Bronchial epithelial cell (primary cell): ENCODE results near the gene CLASP2. TPM values are rescaled to one million over a fixed set of nuclear protein-coding genes. Genes with fewer than 3 reads are reported as not detected.
A peak's percentile ranks its signal among the peaks of the same experiment; 100 is the strongest.

Source experiments
- DNase-seq: peaks from one replicate; pipeline ENCODE4 v3.0.0-alpha.2; 2010; ENCODE audit warnings: low read depth
- FAIRE-seq: peaks from 2 replicates; lab custom pipeline; 2011; peaks lifted over from hg19 to GRCh38; lab: Jason Lieb, UNC
- H3K27me3 ChIP-seq: 2 replicates; pipeline ENCODE4 v1.5.1; 2011; ENCODE audit warnings: low read length; ENCODE audit not compliant: control insufficient read depth, insufficient read depth
- H3K36me3 ChIP-seq: 2 replicates; pipeline ENCODE4 v1.5.1; 2011; ENCODE audit warnings: low read length; ENCODE audit not compliant: control insufficient read depth, insufficient read depth
- H3K4me3 ChIP-seq: 2 replicates; pipeline ENCODE4 v1.5.1; 2011; ENCODE audit warnings: mild to moderate bottlenecking, low read depth, low read length, control low read depth
- CTCF ChIP-seq: IDR thresholded peaks from 2 replicates; pipeline ENCODE4 v1.5.1; 2011; ENCODE audit warnings: mild to moderate bottlenecking, moderate library complexity, low read length, control low read depth, inconsistent platforms; ENCODE audit not compliant: insufficient read depth, severe bottlenecking
- total RNA-seq: library from RNA; depleted of rRNA; stranded (reverse); fragments of >200 nt; gene quantifications from 2 replicates; pipeline ENCODE4 v1.2.1, GENCODE V29; 2014

CLASP2 gene
- total RNA-seq, 1 donor from 2014 or later, result 43.4 TPM

GRCh38 chr3:33521736-33522135 lies 196.3 kb downstream of the CLASP2 start:
- no peaks in the 10 kb centered on the region for H3K27me3 ChIP-seq
- peaks cover 4% of the 10 kb centered on the region for H3K36me3 ChIP-seq
- H3K4me3 ChIP-seq, result no peak overlapping the region
- no peak for TF ChIP-seq CTCF
- FAIRE-seq, result no peak
- no peak for DNase-seq

- no peaks in the 10 kb centered on the region for H3K36me3 ChIP-seq
- FAIRE-seq (no peak), DNase-seq (no peak)
- TF ChIP-seq CTCF, result no peak
- no peaks in the 10 kb centered on the region for H3K27me3 ChIP-seq
- no peak overlapping the region for H3K4me3 ChIP-seq
Measured at GRCh38 chr3:33513262-33513863, 204.7 kb downstream of the CLASP2 start.

GRCh38 chr3:33505027-33505426 lies 213.0 kb downstream of the CLASP2 start:
- TF ChIP-seq CTCF, result no peak
- Histone ChIP-seq H3K36me3 (peaks cover 3% of the 10 kb centered on the region), H3K4me3 (no peak overlapping the region), H3K27me3 (no peaks in the 10 kb centered on the region)
- DNase-seq, result no peak
- FAIRE-seq, result no peak

- no peak for TF ChIP-seq CTCF
- FAIRE-seq (no peak), DNase-seq (no peak)
- Histone ChIP-seq H3K36me3 (no peaks in the 10 kb centered on the region), H3K4me3 (no peak overlapping the region), H3K27me3 (no peaks in the 10 kb centered on the region)
Measured at GRCh38 chr3:33496449-33496848, 221.6 kb downstream of the CLASP2 start.

GRCh38 chr3:33491721-33492120 lies 226.3 kb downstream of the CLASP2 start:
- FAIRE-seq, result no peak
- TF ChIP-seq CTCF, result no peak
- no peak for DNase-seq

GRCh38 chr3:33490641-33491241 lies 227.3 kb downstream of the CLASP2 start:
- FAIRE-seq (peak; percentile 52), DNase-seq (peak; percentile 5)
- Histone ChIP-seq H3K36me3 (no peaks in the 10 kb centered on the region), H3K27me3 (no peaks in the 10 kb centered on the region), H3K4me3 (no peak overlapping the region)
- TF ChIP-seq CTCF, result no peak

More at GRCh38 chr3:33491721-33492120, 226.3 kb downstream of the CLASP2 start:
- H3K27me3 ChIP-seq, result no peaks in the 10 kb centered on the region
- H3K36me3 ChIP-seq, result no peaks in the 10 kb centered on the region
- no peak overlapping the region for H3K4me3 ChIP-seq
